ENCODE measurements around the gene NFYB.
A peak's percentile ranks its signal among the peaks of the same experiment; 100 is the strongest.
"Not testable (repeated sequence)": the region's sequence is repeated elsewhere in the genome, so short reads cannot be mapped to it uniquely, and the experiment has no call there.

Gene NFYB

GRCh38 chr12:104137902-104138796 is at the start of gene NFYB:
TSS of gene NFYB (minus strand) at chr12:104138210. CDS start at chr12:104135453, 2,757 bp downstream.
- peak; percentile 94 for DNase-seq (ENCODE audit: low spot score)

- no peak for DNase-seq (ENCODE audit: low spot score)
Observed at GRCh38 chr12:104187446-104188155, 49.6 kb upstream of the NFYB start.

DNA sequence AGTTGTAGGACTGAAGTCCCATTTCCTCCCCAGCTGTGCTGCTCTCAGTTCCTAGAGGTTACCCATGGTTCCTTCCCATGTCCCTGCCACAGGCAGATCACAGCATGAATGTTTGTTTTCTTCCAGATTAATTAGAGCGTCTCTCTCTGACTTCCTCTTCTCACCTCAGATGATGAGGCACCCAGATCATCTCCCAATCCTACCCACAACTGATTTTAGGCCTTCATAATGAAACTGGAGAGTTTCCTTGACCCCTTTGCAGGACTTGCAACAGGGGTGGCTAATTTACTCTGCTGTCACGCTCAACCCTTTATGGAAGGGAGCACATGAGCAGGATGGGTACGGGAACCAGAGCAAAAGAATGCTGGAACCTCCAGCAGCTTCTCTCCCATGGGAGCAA is 45.4 kb upstream of the NFYB start:
- DNase-seq (ENCODE audit: low spot score): no peak

DNA sequence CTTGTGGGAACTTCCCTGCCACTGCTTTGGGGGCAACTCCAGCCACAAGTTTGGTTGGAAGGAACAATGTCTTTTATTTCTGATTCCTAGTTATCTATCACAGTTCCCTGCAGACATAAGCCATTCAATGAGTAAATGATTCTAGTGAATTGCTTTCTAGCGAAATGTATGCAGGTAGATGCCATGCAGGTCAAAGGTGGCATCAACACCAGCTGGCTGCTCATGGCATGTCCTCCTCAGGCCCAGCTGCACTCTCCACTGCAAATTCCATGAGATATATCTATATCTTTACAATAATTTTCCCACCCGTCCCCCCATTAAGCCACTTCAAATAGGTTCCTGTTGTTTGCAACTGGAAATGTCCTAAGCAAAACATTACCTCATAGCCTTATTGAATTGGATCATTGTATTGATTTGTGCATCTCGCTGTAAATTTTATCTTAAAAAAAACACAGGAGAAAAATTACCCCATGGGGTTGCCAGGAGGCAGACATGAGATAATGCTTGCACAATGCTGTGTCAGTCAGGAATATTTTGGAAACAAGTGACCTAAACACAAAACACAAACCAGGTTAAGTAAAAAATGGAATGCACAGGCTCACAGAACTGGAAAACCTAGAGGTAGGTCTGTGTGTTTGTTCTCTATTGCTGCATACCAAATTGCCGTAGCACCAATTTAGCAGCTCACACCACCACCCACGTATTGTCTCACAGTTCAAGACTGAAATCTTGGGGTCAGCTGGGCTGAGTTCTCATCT is 44.8 kb upstream of the NFYB start:
- DNase-seq (ENCODE audit: low spot score): no peak

DNA sequence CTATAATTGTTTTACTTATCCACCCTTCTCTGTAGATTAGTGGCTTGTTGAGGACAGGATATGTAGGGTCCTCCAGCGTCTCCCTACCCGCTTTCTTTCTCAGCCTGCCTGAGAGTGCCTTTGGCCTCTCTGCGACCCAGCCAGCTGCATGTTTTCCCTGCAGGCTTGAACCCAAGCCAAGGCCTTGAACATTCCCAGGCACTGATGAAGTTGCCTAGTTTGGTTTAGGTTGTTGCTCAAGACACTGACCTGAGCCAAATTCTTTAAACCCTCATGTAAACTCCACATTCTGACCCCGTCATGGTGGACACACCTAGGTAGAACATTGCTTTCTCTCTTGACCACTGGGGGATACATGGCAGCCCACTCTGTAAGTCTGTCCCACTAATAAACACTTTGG is 44.1 kb upstream of the NFYB start:
- DNase-seq (ENCODE audit: low spot score): no peak

GRCh38 chr12:104181313-104181712 is 43.3 kb upstream of the NFYB start:
- no peak for DNase-seq (ENCODE audit: low spot score)

DNA sequence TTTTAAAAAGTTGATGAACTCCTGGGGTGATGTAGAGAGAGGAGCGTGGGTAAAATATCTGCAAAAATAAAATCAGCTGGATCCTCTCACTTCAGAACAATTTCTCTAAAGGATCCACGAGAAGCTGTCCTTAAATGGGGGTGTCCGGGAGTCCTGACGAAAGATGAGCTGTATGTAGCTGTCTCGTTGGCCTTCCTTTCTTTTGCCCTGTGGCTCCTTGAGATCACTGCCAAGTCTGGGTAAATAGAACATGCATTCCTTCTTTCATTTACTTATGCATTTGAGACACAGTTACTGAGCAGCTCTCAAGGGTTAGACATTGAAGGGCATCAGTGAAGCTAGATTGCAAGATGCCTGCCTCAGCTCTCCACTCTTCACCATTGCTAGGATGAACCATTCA is 42.4 kb upstream of the NFYB start:
- DNase-seq (ENCODE audit: low spot score): no peak

DNA sequence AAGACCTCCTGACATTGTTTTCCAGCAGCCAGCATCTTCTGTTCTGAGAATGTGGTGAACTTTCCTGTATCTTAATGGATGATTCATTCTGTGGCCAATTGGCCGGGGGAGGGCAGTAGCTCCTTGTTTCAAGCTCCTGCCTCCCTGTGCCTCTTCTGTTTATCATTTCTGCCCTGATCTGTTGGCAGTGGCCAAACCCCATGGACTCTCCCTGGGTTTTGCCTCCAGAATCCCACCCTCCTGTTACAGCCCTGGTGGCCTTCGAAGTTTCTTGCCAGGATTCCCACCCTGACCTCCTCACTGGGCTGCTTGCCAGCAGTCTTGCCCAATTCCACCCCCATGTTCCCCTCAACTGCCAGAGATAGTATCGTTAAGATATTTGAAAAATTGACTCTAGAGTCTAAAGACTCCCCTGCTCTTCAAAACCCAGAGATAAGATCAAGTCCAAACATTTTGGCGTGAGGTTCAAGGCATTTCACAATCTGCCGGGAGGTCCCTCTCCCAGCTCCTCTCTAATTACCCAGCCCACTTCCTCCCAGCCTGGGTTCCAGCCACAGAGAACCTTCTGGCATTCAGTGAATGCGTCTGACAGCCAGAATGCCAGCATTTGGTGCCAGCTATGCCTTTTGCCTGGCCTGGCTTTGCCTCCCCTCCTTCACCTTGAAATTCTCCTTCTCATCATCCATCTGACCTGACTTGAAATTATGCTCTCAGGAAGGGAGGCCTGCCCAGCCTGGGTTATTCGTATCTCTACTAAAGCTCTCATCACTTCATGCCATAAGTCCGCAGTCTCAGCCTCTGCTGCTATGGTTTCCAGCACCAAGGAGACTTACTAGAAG is 39.9 kb upstream of the NFYB start:
- DNase-seq (ENCODE audit: low spot score): no peak

DNA sequence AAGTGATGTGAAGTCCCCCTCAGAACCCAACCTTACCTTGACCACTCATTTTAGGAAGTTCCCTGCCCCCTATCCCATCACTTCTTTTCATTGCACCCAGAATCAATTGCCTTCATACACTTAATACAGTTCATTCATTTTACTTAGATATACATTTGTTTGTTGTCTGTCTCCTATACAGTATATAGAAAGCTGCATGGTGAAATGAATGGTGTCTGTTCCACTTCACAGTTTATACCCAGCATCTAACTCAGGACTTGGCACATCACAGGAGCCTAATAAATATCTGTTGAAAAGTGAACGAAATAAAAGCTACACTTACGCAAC is 39.3 kb upstream of the NFYB start:
- DNase-seq (ENCODE audit: low spot score): no peak

DNA sequence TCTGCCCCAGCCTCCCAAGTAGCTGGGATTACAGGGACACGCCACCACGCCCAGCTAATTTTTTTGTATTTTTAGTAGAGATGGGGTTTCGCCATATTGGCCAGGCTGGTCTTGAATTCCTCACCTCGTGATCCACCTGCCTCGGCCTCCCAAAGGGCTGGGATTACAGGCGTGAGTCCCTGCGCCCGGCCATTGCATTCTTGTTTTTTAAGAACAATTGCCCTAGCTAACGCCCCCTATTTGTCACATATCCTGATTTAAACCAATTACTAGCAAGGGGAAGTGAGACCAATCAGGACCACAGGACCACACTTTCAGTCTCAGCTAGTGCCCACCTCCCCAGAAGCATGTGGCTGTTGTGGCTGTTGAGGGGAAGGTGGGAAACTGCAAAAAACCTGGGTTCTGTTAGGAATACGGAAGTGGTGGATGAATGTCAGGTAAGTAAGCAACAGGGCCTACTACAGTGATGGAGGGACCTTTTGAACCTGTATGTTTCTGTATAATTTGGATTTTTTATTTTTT is 37.8 kb upstream of the NFYB start:
- no peak for DNase-seq (ENCODE audit: low spot score)

DNA sequence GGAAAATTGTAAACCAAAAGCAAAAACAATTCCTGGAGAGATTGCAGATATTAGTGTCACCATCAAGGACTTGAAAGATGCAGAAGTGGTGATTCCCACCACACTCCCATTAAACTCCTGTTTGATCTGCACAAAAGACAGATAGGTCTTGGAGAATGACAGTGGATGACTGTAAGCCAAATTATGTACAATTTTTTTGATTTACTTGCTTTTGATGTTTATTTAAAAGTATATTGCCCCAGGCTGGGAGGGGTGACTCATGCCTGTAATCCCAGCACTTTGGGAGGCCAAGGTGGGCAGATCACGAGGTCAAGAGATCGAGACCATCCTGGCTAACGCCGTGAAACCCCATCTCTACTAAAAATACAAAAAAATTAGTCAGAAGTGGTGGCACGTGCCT is 35.8 kb upstream of the NFYB start:
- DNase-seq (ENCODE audit: low spot score): not testable (repeated sequence)

DNA sequence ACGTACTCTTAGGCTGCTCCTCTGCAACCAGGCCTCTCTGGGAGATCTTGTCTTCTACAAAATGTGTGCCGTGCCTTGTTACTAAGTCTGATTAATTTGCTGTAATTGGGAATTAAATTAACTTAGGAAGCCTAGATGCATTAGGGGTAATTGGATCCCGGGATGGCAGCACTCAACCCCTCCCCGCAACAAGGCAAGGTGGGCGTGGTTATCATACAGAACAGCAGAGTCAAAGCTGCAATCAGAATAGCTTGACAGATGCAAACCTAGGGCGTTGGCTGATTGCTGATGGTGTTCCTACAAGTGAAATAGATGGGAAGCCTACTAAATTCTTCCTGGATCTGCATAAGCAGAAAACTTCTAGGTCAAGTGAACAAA is 34.5 kb upstream of the NFYB start:
- no peak for DNase-seq (ENCODE audit: low spot score)

DNA sequence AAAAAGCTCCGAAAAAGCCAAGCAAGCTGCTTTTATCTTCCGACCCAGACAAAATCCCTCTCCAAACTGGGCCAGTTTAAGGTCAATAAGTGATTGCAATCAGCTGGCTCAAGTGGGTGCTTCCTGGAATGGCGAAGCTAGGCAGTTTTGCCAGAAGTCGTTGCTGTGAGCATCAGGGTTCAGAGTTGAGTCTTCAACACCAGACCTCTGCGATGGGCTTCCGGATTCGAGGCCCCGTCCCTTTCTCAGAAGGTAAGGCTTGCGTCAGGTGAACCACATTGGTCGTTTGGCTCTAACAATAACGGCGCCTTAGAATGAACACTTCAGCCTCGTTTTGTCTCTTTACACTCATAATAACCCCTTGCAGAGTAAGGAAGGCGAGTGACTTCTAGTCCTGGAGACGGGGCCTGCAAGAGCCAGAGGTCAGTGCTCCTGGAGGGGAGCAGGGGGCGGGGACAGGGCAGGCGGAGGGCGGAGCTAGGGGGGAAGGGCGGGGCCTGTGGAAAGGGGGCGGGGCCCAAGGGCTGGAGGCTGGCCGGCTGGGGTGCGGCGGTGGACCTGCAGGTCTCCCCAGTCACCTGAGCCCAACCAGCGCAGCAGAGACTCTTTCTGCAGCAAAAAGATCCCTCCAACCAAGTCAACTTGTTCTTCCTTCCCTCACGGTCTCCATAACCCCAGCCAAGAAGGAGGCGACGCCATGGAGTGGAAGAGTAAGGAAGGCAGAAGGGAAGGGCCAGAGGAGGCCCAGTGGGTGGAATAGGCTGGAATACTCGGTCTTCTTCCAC is 34.0 kb upstream of the NFYB start:
- no peak for DNase-seq (ENCODE audit: low spot score)

- no peak for DNase-seq (ENCODE audit: low spot score)
Observed at GRCh38 chr12:104168596-104168995, 30.6 kb upstream of the NFYB start.

GRCh38 chr12:104167519-104168458 is 29.8 kb upstream of the NFYB start:
- DNase-seq (ENCODE audit: low spot score): no peak

DNA sequence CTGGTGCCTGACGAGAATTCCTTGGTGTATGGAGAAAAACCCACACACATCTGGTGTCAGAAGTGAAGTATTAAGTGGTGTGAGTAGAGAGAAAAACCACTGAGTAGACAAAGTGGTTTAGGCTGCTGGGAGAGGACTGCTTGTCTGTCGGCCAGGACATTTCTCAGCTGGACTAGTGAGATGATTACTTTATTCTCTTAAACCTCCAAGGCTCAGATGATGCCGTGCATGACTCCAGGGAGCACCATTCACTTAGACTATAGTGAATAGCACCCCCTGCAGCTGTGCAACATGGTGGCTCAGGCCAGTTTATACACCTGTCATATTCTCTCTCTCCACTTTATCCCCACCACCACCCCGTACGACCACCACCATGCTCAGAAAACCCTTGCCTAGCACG is 28.5 kb upstream of the NFYB start:
- no peak for DNase-seq (ENCODE audit: low spot score)

DNA sequence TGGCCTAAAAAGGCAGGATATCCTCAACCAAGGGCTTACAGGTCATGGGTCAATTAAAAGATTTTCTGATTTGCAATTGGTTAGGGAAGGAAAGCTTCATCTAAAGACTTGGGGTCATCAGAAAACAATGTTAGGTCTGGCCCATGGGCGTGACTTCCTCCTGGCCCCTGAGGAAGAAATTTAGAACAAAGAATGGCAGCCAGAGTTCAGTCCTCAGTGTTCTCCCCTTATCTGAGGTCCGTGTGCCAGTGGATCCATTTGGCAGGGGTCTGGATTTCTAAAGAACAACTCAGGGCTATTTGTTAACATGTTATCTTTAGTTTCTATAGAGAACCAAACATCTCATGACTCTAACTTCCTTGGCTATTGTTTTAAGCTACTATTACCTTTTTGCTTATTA is 27.8 kb upstream of the NFYB start:
- no peak for DNase-seq (ENCODE audit: low spot score)

- DNase-seq (ENCODE audit: low spot score): no peak
Observed at GRCh38 chr12:104164634-104165033, 26.6 kb upstream of the NFYB start.

GRCh38 chr12:104163631-104164030 is 25.6 kb upstream of the NFYB start:
- DNase-seq (ENCODE audit: low spot score): no peak

DNA sequence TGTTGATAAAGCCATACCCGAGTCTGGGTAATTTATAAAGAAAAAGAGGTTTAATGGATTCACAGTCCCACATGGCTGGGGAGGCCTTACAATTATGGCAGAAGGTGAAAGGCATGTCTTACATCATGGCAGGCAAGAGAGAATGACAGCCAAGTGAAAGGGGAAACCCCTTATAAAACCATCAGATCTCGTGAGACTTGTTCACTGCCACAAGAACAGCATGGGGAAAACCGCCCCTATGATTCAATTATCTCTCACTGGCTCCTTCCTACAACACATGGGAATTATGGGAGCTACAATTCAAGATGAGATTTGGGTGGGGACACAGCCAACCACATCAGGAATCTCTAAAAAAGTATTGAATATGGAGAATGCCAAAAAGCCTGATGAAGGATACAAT is 25.0 kb upstream of the NFYB start:
- not testable (repeated sequence) for DNase-seq (ENCODE audit: low spot score)

All from CD4-positive, alpha-beta T cell treated with Interleukin-15 for 4 hours (primary cell).